ENCODE results near the gene MTCH2. TPM values are rescaled to one million over a fixed set of nuclear protein-coding genes. Genes with fewer than 3 reads are reported as not detected.

Gene MTCH2
- total RNA-seq, 1 experiment from 2014 or later = 138 TPM

GRCh38 chr11:47570651-47571356 lies 71.6 kb downstream of the MTCH2 start:
- Histone ChIP-seq H4K20me1 (ENCODE audit: insufficient read depth) (no peaks in the 10 kb centered on the region), H2AFZ (ENCODE audit: low read depth, low read length, poor library complexity, severe bottlenecking) (no peak overlapping the region), H3K9ac (ENCODE audit: low read length) (no peak overlapping the region), H3K9me2 (ENCODE audit: insufficient read depth) (no peaks in the 10 kb centered on the region), H3K27me3 (ENCODE audit: insufficient read depth, low read length) (no peaks in the 10 kb centered on the region), H3K4me2 (ENCODE audit: low read length) (no peak overlapping the region), H3K36me3 (ENCODE audit: control insufficient read depth in 1 of 2, insufficient read depth in 2 of 2, low read length in 2 of 2) (peaks cover 43 to 45% of the 10 kb centered on the region in 2 experiments; a peak in 3 of 4 replicates), H3K79me2 (ENCODE audit: insufficient read depth, low read length) (peaks cover 86% of the 10 kb centered on the region), H3K4me3 (replicated peaks in 1 of 2; ENCODE audit: low read depth in 1 of 2, low read length in 2 of 2) (no peak overlapping the region), H3K4me1 (ENCODE audit: control insufficient read depth in 1 of 2, insufficient read depth in 2 of 2, low read length in 2 of 2) (peaks cover 0 to 7% of the 10 kb centered on the region in 2 experiments; a peak in 3 of 4 replicates), H3K27ac (ENCODE audit: low read depth, low read length) (no peak overlapping the region), H3K9me3 (ENCODE audit: control insufficient read depth in 1 of 2, insufficient read depth in 1 of 2, low read depth in 1 of 2, low read length in 2 of 2) (no peaks in the 10 kb centered on the region)
- no TSS peak for BruUV-seq (replicated peaks)
- TF ChIP-seq JUND (IDR thresholded peaks at IDR 0.05) (no peak), ELF1 (IDR thresholded peaks at IDR 0.05; ENCODE audit: borderline replicate concordance, low read depth) (no peak), CEBPB (IDR thresholded peaks at IDR 0.05; ENCODE audit: low read depth) (no peak), EZH2 (IDR thresholded peaks at IDR 0.05) (no peak), SIN3A (IDR thresholded peaks at IDR 0.05; ENCODE audit: low read depth) (no peak), CBX3 (IDR thresholded peaks at IDR 0.05; ENCODE audit: low read depth) (no peak), EGR1 (IDR thresholded peaks at IDR 0.05; ENCODE audit: low read depth) (no peak), EZH2phosphoT487 (IDR thresholded peaks at IDR 0.05; ENCODE audit: borderline replicate concordance) (no peak), ZNF274 (IDR thresholded peaks at IDR 0.05; ENCODE audit: low read depth, low read length) (no peak), POLR2A (IDR thresholded peaks at IDR 0.05; ENCODE audit: borderline replicate concordance, extremely low read depth, insufficient read depth, insufficient read length) (no peak), ZFX (IDR thresholded peaks at IDR 0.05) (no peak), RAD21 (IDR thresholded peaks at IDR 0.05; ENCODE audit: low read depth) (no peak), SP1 (IDR thresholded peaks at IDR 0.05; ENCODE audit: low read depth) (no peak), FOSL1 (IDR thresholded peaks at IDR 0.05; ENCODE audit: low read depth) (no peak), TCF7L2 (IDR thresholded peaks at IDR 0.05; ENCODE audit: borderline replicate concordance, extremely low read depth, insufficient read depth, insufficient read length) (no peak)
- TF ChIP-seq, protein P1, sequence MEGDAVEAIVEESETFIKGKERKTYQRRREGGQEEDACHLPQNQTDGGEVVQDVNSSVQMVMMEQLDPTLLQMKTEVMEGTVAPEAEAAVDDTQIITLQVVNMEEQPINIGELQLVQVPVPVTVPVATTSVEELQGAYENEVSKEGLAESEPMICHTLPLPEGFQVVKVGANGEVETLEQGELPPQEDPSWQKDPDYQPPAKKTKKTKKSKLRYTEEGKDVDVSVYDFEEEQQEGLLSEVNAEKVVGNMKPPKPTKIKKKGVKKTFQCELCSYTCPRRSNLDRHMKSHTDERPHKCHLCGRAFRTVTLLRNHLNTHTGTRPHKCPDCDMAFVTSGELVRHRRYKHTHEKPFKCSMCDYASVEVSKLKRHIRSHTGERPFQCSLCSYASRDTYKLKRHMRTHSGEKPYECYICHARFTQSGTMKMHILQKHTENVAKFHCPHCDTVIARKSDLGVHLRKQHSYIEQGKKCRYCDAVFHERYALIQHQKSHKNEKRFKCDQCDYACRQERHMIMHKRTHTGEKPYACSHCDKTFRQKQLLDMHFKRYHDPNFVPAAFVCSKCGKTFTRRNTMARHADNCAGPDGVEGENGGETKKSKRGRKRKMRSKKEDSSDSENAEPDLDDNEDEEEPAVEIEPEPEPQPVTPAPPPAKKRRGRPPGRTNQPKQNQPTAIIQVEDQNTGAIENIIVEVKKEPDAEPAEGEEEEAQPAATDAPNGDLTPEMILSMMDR (IDR thresholded peaks at IDR 0.05 in 2 of 3, conservative IDR thresholded peaks at IDR 0.05 in 1 of 3; ENCODE audit: borderline replicate concordance in 1 of 3, insufficient read depth in 1 of 3, low read depth in 2 of 3, low read length in 2 of 3) = no peak
- TF ChIP-seq, protein P2, sequence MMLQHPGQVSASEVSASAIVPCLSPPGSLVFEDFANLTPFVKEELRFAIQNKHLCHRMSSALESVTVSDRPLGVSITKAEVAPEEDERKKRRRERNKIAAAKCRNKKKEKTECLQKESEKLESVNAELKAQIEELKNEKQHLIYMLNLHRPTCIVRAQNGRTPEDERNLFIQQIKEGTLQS (IDR thresholded peaks at IDR 0.05) = no peak
- TF ChIP-seq, protein P3, sequence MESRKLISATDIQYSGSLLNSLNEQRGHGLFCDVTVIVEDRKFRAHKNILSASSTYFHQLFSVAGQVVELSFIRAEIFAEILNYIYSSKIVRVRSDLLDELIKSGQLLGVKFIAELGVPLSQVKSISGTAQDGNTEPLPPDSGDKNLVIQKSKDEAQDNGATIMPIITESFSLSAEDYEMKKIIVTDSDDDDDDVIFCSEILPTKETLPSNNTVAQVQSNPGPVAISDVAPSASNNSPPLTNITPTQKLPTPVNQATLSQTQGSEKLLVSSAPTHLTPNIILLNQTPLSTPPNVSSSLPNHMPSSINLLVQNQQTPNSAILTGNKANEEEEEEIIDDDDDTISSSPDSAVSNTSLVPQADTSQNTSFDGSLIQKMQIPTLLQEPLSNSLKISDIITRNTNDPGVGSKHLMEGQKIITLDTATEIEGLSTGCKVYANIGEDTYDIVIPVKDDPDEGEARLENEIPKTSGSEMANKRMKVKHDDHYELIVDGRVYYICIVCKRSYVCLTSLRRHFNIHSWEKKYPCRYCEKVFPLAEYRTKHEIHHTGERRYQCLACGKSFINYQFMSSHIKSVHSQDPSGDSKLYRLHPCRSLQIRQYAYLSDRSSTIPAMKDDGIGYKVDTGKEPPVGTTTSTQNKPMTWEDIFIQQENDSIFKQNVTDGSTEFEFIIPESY (IDR thresholded peaks at IDR 0.05; ENCODE audit: extremely low read depth, insufficient replicate concordance, low read length) = no peak
- ChIA-PET POLR2A (interaction anchor here (0.7 to 1.2 kb wide), 2 partner anchors 8 to 397 kb away, joined by 3 to 4 read pairs; partner anchors contain the start of genes KBTBD4 and NDUFS3), RAD21 (ENCODE audit: low non-redundant PET in 1 of 2, low total read pairs in 2 of 2, uncharacterized antibody in 2 of 2, unreplicated experiment in 2 of 2) (no interaction called here), CTCF (no interaction called here)
- DNase-seq (ENCODE audit: low read depth, low spot score) (no peak), ATAC-seq (no peak)
- intact Hi-C loops (cut with micrococcal nuclease) = no loop called here

Measured in HCT116 (cell line).